Mucosa of descending colon (tissue), 3 donors: Measurements from ENCODE around the gene COL4A2. TPM values are rescaled to one million over a fixed set of nuclear protein-coding genes. Genes with fewer than 3 reads are reported as not detected.

Experiments
- ATAC-seq: fragments of 200-7000 bp; cut with Tn5 transposase; one replicate; pipeline ENCODE4 v1.9.1; 2020; ENCODE audit warnings: mild to moderate bottlenecking, moderate library complexity
- DNase-seq, 3 donors: peaks; one replicate each; pipeline ENCODE4 v3.0.0-alpha.2; 2020
- H3K36me3 ChIP-seq: fragments of 200-600 bp; one replicate; pipeline ENCODE4 v1.8.0; 2021; ENCODE audit warnings: low read depth, mild to moderate bottlenecking
- H3K4me1 ChIP-seq: fragments of 200-600 bp; one replicate; pipeline ENCODE4 v1.8.0; 2021; ENCODE audit warnings: low read depth, mild to moderate bottlenecking
- H3K4me3 ChIP-seq: fragments of 200-600 bp; one replicate; pipeline ENCODE4 v1.8.0; 2021; ENCODE audit warnings: mild to moderate bottlenecking
- H3K9me3 ChIP-seq: fragments of 200-600 bp; one replicate; pipeline ENCODE4 v1.8.0; 2021; ENCODE audit warnings: mild to moderate bottlenecking
- intact Hi-C, 2 donors: fragments of 100-400 bp; cut with DNase I in 1 of 2; cut with micrococcal nuclease in 1 of 2; formaldehyde crosslinking; loops; one replicate each; pipeline versions ENCODE4 v1.11.0 to v1.11.1; 2022; cut with DNase I, micrococcal nuclease
- total RNA-seq, 3 donors: library from RNA; stranded (reverse); fragmentation: NEBNext Ultra II Directional in 2 of 3; extraction: Animal tissue kit (Norgen Biotek cat#: 25700) in 2 of 3; gene quantifications; one replicate each; pipeline versions ENCODE4 v1.2.1 to v1.2.4, GENCODE V29; 2021 to 2023
- TF ChIP-seq, protein P1 (sequence below): fragments of 200-600 bp; IDR thresholded peaks from one replicate; pipeline ENCODE4 v1.8.0; 2022; ENCODE audit warnings: antibody characterized with exemption, mild to moderate bottlenecking
- donor health status: DM: no; HTN: no; CAD: no; lungs with moderate emphysema.
- donor health status: DM: no; HTN: no; CAD: no.
- donor health status: DM: no; HTN: yes; CAD: no.

COL4A2 gene
- total RNA-seq, 3 donors from 2014 or later = 33.5 to 389 (median 74.2) TPM

DNA sequence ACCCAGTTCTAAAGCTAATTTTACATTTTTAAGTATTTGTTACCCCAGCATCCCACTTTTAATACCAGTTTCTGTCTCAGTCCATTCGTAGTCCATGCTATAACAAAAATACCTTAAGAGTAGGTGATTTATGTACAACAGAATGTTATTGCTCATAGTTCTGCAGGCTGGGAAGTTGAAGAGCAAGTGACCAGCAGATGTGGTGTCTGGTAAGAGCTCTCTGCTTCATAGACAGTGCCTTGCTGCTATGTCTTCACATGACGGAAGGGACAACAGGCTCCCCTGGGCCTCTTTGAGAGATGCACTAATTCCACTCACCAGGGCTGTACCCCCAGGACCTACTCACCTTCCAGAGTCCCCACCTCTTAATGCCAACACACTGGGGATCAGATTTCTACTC lies 96.6 kb downstream of the COL4A2 start:
- ATAC-seq (no peak), DNase-seq (no peak)
- intact Hi-C loops = loop anchor here in 1 of 2 donors (10.0 kb wide), 1 partner anchor 179 kb away; no protein-coding TSS in a partner anchor
- H3K36me3 ChIP-seq = no peaks in the 10 kb centered on the region
- TF ChIP-seq, protein P1, sequence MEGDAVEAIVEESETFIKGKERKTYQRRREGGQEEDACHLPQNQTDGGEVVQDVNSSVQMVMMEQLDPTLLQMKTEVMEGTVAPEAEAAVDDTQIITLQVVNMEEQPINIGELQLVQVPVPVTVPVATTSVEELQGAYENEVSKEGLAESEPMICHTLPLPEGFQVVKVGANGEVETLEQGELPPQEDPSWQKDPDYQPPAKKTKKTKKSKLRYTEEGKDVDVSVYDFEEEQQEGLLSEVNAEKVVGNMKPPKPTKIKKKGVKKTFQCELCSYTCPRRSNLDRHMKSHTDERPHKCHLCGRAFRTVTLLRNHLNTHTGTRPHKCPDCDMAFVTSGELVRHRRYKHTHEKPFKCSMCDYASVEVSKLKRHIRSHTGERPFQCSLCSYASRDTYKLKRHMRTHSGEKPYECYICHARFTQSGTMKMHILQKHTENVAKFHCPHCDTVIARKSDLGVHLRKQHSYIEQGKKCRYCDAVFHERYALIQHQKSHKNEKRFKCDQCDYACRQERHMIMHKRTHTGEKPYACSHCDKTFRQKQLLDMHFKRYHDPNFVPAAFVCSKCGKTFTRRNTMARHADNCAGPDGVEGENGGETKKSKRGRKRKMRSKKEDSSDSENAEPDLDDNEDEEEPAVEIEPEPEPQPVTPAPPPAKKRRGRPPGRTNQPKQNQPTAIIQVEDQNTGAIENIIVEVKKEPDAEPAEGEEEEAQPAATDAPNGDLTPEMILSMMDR = no peak
- no peak overlapping the region for H3K4me3 ChIP-seq
- H3K9me3 ChIP-seq = no peaks in the 10 kb centered on the region
- no peaks in the 10 kb centered on the region for H3K4me1 ChIP-seq

DNA sequence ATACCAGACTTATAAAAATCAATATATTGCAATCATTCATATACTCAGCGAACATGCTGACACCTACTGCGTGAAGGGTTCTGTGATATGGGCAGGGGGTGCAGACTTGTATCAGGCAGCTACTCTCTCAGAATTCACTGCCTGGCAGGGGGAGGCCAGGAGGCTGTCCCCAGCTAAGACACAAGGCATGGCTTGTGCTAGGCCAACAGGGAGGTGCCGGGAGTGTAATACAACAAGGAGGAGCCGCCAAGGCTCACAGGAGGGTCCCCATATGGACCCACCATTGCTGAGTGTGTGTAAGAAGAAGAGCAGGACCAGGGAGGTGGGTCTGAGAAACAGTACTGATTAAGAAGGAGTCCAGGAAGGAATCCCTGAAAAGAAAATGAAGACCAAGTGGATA lies 97.2 kb downstream of the COL4A2 start:
- TF ChIP-seq, protein P1 = no peak
- Histone ChIP-seq H3K9me3 (no peaks in the 10 kb centered on the region), H3K4me1 (no peaks in the 10 kb centered on the region), H3K36me3 (no peaks in the 10 kb centered on the region), H3K4me3 (no peak overlapping the region)
- ATAC-seq (no peak), DNase-seq (no peak)
- intact Hi-C loops = loop anchor here in 1 of 2 donors (10.0 kb wide), 1 partner anchor 180 kb away; no protein-coding TSS in a partner anchor

DNA sequence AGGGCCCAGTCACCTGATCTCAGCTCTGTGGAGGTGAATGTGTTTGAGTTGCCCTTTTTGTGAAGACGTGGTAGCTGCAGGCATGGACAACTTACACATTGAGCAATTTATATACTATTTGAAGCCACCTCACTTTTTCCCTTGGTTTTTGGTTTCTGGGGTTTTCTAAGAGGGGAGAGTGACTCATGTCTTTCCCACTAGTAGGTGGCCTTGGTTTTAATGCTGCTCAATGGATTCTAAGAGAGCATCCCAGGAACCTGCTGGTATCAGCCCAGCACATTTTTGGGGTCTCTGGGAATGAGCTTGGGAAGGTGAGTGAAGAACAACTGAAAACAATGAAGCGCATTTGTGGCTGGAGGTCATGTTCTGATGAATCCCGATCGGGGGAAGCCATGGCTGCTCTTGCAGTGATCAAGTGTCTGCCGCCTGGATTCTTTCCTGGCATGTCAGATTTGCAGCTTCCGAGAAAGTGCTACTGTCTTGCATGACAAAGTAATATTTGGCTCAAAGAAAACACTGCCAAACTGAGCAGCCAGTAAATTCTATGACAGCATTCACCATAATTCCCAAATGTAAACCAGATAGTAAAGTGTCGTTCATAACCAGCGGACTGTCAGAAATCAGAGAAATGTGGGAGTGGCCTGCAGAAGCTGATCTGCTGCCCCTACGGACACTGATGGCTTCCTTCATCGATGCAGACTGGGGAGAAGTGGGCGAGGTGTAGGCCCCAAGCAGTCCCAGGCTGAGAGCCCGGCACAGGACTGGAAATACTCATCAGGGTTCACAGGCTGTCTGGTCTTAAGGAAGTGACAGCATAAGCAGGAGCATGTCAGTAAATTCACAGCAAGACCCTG lies 98.7 kb downstream of the COL4A2 start:
- intact Hi-C loops = loop anchor here in 1 of 2 donors (10.0 kb wide), 1 partner anchor 181 kb away; no protein-coding TSS in a partner anchor
- DNase-seq (no peak), ATAC-seq (no peak)
- H3K36me3 ChIP-seq = no peaks in the 10 kb centered on the region
- no peaks in the 10 kb centered on the region for H3K9me3 ChIP-seq
- no peak overlapping the region for H3K4me3 ChIP-seq
- H3K4me1 ChIP-seq = no peaks in the 10 kb centered on the region
- TF ChIP-seq, protein P1 = no peak

DNA sequence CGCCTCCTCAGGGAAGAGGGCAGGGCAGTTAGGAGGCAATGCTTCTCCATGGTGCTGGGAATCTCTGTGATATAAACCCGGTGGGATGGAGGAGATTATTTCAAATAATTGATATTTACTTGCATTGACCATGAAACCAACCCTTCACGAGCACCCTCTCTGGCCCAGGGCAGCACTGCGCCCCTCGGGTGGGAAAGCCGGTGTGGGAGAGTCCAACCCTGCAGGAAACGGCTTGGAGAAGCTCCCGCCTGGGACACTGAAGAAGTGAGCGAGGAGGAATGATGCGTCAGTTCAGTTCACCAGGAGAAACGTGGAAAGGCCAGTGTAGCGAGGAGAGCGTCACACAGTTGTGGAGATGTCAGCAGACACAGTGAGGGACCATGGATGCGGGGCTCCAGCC lies 99.9 kb downstream of the COL4A2 start:
- H3K4me3 ChIP-seq = no peak overlapping the region
- H3K9me3 ChIP-seq = no peaks in the 10 kb centered on the region
- TF ChIP-seq, protein P1 = no peak
- ATAC-seq = no peak
- intact Hi-C loops = loop anchor here in 1 of 2 donors (10.0 kb wide), 1 partner anchor 182 kb away; no protein-coding TSS in a partner anchor
- H3K36me3 ChIP-seq = no peaks in the 10 kb centered on the region
- DNase-seq = no peak
- no peaks in the 10 kb centered on the region for H3K4me1 ChIP-seq

DNA sequence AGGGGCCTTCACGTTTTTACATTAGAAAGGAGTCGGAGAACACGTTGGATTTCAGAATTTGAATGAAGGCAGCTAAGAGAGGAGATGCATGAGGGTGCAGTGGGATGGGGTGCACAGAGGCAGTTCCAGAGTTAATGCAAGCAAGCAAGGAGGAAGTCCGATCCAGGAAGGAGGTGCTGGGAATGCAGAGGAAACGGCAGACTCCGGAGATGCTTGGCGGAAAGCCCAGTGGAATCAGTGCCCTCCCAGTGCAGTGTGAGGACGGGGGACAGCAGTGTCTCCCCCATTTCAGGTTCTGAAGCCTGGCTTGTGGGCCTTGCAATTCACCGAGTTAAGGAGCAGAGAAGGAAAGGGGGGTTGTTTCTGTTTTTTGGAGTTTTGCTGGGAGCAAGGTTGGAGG lies 100.4 kb downstream of the COL4A2 start:
- intact Hi-C loops = loop anchor here in 1 of 2 donors (10.0 kb wide), 1 partner anchor 183 kb away; no protein-coding TSS in a partner anchor
- no peaks in the 10 kb centered on the region for H3K36me3 ChIP-seq
- no peaks in the 10 kb centered on the region for H3K9me3 ChIP-seq
- DNase-seq = no peak
- no peak overlapping the region for H3K4me3 ChIP-seq
- TF ChIP-seq, protein P1 = no peak
- H3K4me1 ChIP-seq = peaks cover 3% of the 10 kb centered on the region
- no peak for ATAC-seq
